ENCODE data around the gene HYAL3. TPM values are rescaled to one million over a fixed set of nuclear protein-coding genes. Genes with fewer than 3 reads are reported as not detected.

Gene HYAL3
- total and polyA plus RNA-seq, 2 of the 13 experiments (the other 11 are each of a cell fraction or from before 2014, with no cell fraction given) = 5.5 to 10.4 TPM

DNA sequence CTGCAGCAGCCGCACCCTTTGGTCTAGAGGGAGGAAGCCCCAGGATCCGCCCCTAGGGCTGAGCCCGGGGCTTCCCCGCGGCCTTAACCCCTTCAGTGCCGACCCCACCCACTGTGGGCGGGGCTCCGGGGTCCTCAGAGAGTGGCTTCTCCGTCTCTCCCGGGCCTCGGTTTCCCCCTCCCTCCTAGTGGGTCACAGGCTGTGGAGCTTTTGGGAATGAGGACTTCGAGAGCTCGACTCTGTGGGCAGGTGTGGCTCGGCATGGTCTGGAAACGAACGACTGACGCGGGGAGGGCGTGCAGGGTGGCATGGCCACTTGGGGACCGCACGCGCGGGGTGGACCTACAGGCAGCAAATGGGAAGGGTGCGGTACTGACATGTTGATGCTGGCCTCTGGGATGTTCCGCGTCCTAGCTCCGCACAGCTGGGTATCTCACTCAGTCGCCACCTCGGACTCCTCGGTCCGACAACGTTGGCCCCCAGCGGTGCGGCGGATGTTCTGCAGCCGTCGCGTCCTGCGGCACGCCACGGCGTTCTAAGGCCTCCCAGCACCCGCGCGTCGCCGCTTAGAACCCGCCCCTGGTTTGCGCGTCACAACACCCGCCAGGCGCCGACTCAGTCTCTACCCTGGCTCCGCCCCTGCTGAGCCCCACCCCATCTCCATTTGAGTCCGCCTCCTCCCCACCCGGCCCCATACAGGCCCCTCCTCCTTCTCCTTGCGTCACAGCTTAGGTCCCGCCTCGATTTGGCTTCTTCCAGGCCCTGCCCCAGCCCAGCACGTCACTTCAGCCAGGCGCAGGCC is at the start of gene HYAL3, which contains the start of gene NAA80 (continued):
- peak; percentile 76; the same call in 1 of the 2 replicates for TF ChIP-seq ZBTB39 (CRISPR knock-in tag; IDR thresholded peaks at IDR 0.05)
- TF ChIP-seq KDM5B (CRISPR knock-in tag; IDR thresholded peaks at IDR 0.05; ENCODE audit: borderline replicate concordance) = peak; percentile 84; the same call in 1 of the 2 replicates
- 0 out of 2 replicates have a peak, but pooled peaks have one; percentile 62 for TF ChIP-seq ZNF557 (CRISPR knock-in tag; IDR thresholded peaks at IDR 0.05)
- TF ChIP-seq, protein P1, sequence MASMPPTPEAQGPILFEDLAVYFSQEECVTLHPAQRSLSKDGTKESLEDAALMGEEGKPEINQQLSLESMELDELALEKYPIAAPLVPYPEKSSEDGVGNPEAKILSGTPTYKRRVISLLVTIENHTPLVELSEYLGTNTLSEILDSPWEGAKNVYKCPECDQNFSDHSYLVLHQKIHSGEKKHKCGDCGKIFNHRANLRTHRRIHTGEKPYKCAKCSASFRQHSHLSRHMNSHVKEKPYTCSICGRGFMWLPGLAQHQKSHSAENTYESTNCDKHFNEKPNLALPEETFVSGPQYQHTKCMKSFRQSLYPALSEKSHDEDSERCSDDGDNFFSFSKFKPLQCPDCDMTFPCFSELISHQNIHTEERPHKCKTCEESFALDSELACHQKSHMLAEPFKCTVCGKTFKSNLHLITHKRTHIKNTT (CRISPR knock-in tag; IDR thresholded peaks at IDR 0.05) = no peak
- TF ChIP-seq SIX4 (CRISPR knock-in tag; IDR thresholded peaks at IDR 0.05) = no peak
- TF ChIP-seq HNRNPL (IDR thresholded peaks at IDR 0.05; ENCODE audit: low read depth, low read length) = peak; percentile 42; the same call in 1 of the 2 replicates
- peak; percentile 45; the same call in 1 of the 2 replicates for TF ChIP-seq SMYD3 (CRISPR knock-in tag; IDR thresholded peaks at IDR 0.05)
- TF ChIP-seq FOXK1 (CRISPR knock-in tag; IDR thresholded peaks at IDR 0.05; ENCODE audit: borderline replicate concordance, low read depth) = peak; percentile 9; the same call in 1 of the 2 replicates
- TF ChIP-seq RORA (CRISPR knock-in tag; IDR thresholded peaks at IDR 0.05) = no peak
- no peak for TF ChIP-seq NFRKB (IDR thresholded peaks at IDR 0.05)
- TF ChIP-seq KLF15 (CRISPR knock-in tag; IDR thresholded peaks at IDR 0.05; ENCODE audit: borderline replicate concordance) = peak; percentile 65; the same call in 1 of the 2 replicates
- no peak for TF ChIP-seq SRSF4 (IDR thresholded peaks at IDR 0.05; ENCODE audit: low read depth, low read length, poor library complexity, severe bottlenecking)
- no peak for TF ChIP-seq ISX (CRISPR knock-in tag; conservative IDR thresholded peaks at IDR 0.05)
- TF ChIP-seq ZNF17 (CRISPR knock-in tag; IDR thresholded peaks at IDR 0.05) = no peak
- 0 out of 2 replicates have a peak, but pooled peaks have one; percentile 22 for TF ChIP-seq ETV6 (CRISPR knock-in tag; conservative IDR thresholded peaks at IDR 0.05)
- TF ChIP-seq ZNF766 (CRISPR knock-in tag; IDR thresholded peaks at IDR 0.05; ENCODE audit: borderline replicate concordance) = 0 out of 2 replicates have a peak, but pooled peaks have one; percentile 14
- TF ChIP-seq NFE2L2 (IDR thresholded peaks at IDR 0.05; ENCODE audit: low read length) = no peak
- TF ChIP-seq ADNP (CRISPR knock-in tag; IDR thresholded peaks at IDR 0.05) = no peak
- TF ChIP-seq ZNF652 (CRISPR knock-in tag; IDR thresholded peaks at IDR 0.05; ENCODE audit: borderline replicate concordance, low read depth) = peak; percentile 99
- TF ChIP-seq ZNF101 (CRISPR knock-in tag; IDR thresholded peaks at IDR 0.05; ENCODE audit: borderline replicate concordance, low read depth) = no peak
- no peak for TF ChIP-seq NAIF1 (CRISPR knock-in tag; IDR thresholded peaks at IDR 0.05; ENCODE audit: borderline replicate concordance)
- peak; percentile 90; the same call in 1 of the 2 replicates for TF ChIP-seq CREB1 (IDR thresholded peaks at IDR 0.05)
- TF ChIP-seq CREB1 (CRISPR knock-in tag; IDR thresholded peaks at IDR 0.05) = no peak
- no peak for TF ChIP-seq ZFP62 (CRISPR knock-in tag; IDR thresholded peaks at IDR 0.05)
- TF ChIP-seq SNRNP70 (IDR thresholded peaks at IDR 0.05; ENCODE audit: low read depth, low read length) = no peak
- TF ChIP-seq ZNF839 (CRISPR knock-in tag; IDR thresholded peaks at IDR 0.05; ENCODE audit: borderline replicate concordance) = no peak
- no peak for TF ChIP-seq ZBTB1 (CRISPR knock-in tag; IDR thresholded peaks at IDR 0.05; ENCODE audit: borderline replicate concordance)
- no peak for TF ChIP-seq WIZ (CRISPR knock-in tag; IDR thresholded peaks at IDR 0.05)
- TF ChIP-seq, protein P2, sequence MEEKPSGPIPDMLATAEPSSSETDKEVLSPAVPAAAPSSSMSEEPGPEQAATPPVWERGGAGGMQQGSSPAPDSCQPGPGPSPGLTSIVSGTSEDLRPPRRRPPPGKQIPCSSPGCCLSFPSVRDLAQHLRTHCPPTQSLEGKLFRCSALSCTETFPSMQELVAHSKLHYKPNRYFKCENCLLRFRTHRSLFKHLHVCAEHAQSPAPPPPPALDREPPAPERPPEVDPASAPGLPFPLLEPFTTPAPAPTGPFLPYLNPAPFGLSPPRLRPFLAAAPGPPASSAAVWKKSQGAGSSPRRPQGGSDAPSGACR (CRISPR knock-in tag; IDR thresholded peaks at IDR 0.05) = no peak; the same call in 1 of the 2 replicates
